CD4-positive, alpha-beta T cell treated with Interleukin-4 for 1 hour (primary cell): Measurements from ENCODE around the gene MOB4.
"Not testable (repeated sequence)": the region's sequence is repeated elsewhere in the genome, so short reads cannot be mapped to it uniquely, and the experiment has no call there.

ENCODE experiments used
- DNase-seq, 2 donors: peaks; one replicate each; pipeline ENCODE4 v3.0.0-alpha.2; 2020 to 2022

The MOB4 gene

GRCh38 chr2:197515315-197515738, 539 bp upstream of the MOB4 start:
- DNase-seq = no peak

DNA sequence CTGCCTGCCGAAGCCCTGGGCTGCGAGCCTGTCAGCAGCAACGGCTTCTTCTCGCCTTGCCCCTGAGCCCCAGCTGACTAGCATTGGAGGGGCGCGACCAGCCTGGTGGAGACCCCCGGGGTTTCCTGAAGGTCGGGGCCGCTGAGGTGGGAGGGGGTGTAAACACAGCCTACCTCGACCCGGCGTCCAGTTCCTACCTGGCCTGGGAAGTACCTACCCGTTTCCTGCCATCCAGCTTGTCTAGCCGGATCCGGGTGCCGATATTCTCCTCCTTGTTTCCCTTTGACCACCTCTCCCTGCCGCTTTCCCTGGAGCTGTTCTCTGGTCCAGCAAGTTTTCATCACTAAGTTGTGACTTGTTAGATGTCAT, 511 bp downstream of the MOB4 start:
- DNase-seq = peak; percentile 20 to 39

- DNase-seq = no peak
Measured at GRCh38 chr2:197517150-197517549, 1.3 kb downstream of the MOB4 start.

DNA sequence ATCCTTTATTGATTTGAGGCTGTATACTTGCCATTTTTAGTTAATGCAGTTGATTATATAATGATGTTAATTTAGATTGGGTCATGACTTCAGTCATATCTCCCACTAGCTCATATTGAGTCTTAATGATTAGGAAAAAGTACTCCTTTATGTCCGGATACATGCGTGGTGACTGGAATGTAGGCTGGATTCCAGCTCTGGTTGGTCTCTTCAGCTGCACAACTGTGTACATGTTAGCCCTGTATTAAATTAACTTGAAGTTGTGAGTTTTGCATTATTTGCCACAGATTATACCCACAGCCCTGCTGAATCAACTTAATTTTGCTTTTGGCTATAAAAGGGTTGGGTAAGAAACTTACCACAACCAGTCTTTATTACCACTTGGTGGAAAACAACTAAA, 22.5 kb downstream of the MOB4 start:
- DNase-seq = no peak

DNA sequence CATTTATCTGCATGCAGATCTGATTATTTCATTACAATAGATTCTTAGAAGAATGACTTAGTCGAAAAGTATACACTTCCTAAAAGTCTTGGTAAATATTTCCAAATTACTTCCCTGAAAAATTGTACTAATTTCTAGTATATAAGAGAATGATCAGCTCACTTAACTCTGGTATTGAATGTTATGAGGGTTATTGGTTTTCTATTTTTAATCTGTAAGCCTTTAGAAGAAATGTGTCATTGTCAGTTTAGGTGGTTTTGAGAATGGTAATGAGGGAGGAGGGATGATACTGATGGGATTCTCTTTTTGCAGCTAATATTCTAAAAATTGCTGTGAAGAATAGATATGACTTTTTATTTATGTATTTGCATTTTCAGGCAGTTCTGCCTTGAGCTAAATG, 23.9 kb downstream of the MOB4 start:
- no peak for DNase-seq

- DNase-seq = no peak
Measured at GRCh38 chr2:197543206-197543605, 27.3 kb downstream of the MOB4 start.

DNA sequence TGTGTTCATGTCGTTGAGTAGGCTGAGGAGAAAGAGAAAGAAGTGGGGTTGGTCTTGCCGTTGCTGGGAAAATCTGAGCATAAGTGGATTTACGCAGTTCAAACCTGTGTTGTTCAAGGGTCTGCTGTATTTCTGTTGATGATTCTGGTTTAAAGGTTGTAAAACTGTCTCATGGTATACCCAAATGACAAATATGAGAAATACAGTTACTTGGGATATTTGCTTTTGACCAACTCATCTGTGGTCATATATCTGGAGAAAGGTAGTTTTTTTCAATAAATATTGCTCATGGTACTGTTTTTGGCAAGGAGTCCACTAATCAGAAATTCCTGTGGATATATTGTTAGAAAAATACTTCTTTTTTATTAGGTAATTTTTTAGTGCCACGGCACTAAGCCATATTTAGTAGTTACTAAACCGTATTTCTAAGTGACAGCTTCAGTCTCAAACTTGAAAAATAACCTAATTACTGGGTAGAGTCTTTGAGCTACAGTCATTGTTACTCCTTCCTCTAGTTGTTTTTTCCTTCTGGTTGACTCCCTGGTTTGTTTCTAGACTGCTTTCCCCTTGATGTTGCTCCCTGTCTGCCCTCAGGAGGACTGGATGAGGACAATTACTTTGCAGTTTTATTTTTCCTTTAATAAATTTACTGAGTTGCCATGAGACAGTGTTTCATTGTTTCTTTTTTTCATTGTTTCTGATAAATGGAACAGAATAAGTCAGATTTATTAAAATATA, 31.5 kb downstream of the MOB4 start:
- no peak for DNase-seq

DNA sequence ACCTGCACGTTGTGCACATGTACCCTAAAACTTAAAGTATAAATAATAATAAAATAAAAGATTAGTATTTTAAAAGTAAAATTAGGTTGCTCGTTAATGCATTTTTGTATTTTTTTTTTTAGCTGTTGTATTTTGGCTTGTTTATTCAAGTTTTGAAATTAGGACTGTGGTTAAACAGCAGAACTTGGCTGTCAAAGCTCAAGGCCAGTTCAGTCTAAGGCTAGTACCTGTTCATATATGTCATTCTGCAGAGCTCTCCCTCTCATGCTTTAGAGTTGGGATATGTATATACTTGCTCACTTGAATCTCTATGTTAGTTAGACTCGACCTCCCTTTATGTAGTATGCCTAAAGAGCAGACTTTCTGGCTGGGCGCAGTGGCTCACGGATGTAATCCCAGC, 32.7 kb downstream of the MOB4 start:
- DNase-seq = no peak

DNA sequence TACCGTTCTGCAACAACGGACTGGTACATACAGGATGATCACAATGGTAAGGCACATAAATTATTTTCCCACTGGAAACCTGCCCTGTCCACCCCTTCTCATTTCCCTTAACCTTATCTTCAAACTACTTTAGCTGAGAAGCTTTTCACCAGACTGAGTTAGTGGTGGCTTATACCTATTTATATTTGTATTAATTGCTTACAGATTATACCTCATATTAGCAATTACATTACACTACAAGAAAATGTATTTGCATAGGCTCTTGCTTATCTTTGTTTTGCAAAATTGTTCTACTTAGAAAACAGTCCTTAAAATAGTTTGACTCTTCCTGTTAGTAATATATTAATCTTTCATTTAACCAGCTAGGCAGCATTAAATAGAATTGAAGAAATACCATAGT, 35.4 kb downstream of the MOB4 start:
- DNase-seq = not testable (repeated sequence)

- no peak for DNase-seq
Measured at GRCh38 chr2:197555467-197555866, 39.6 kb downstream of the MOB4 start.

DNA sequence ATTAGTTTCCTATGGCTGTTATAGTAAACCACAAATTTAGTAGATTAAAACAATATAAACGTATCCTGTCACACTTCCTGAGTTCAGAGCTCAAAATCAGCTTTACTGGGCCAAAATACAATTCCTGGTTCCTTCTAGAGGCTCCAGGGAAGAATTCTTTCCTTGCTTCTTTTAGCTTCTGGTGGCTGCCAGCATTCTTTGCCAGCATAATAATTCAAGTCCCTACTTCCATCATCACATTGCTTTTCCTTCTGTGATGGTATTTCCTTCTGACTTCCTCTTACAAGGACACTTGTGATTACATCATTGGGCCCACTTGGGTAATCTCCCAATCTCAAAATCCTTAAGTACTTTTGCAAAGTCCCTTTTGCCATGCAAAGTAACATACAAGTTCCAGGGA, 40.6 kb downstream of the MOB4 start:
- DNase-seq = no peak

- DNase-seq = no peak
Measured at GRCh38 chr2:197558393-197558792, 42.5 kb downstream of the MOB4 start.

- no peak for DNase-seq
Measured at GRCh38 chr2:197559681-197560080, 43.8 kb downstream of the MOB4 start.

- no peak for DNase-seq
Measured at GRCh38 chr2:197560146-197560665, 44.3 kb downstream of the MOB4 start.

DNA sequence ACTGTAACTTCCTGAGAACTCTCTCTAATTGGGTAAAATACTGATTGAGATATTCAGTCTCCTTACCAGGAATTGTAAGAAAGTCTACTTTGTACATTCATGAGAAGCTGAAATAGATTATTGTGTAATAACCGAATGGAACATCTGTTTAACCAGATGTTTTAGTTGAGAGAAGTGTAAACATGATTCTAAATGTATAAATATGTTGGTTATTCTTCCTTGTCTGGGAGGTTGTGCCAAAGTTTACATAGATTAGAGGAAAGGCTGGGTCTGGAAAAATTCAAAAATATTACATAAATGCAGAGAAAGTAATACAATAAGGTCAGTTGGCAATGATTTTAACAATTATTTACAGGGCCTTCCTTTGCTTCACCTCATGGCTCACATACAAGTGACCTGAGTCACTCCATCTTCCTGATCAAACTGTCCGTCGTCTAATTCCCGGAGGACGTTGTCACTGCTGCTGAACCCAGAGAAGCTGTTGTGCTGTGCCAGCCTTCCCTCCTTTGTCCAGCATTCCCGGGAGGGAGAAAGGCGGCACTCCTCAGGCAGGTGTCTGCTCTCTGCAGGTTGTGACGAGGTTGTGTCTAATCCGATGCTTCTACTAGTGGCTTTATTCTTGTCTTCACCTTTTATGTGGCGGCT, 55.9 kb downstream of the MOB4 start:
- no peak for DNase-seq

DNA sequence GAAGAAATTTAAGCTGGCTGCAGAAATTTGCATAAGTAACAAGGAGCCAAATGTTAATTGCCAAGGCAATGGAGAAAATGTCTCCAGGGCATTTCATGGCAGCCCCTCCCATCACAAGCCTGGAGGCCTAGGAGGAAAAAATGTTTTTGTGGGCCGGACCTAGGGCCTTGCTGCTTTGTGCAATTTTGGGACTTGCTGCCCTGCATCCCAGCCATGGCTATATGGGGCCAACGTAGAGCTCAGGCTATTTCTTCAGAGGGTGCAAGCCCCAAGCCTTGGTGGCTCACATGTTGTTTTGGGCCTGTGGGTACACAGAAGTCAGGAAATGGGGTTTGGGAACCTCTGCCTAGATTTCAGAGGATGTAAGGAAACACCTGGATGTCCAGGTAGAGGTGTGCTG, 57.7 kb downstream of the MOB4 start:
- DNase-seq = no peak

GRCh38 chr2:197575987-197576386, 60.1 kb downstream of the MOB4 start:
- no peak for DNase-seq

DNA sequence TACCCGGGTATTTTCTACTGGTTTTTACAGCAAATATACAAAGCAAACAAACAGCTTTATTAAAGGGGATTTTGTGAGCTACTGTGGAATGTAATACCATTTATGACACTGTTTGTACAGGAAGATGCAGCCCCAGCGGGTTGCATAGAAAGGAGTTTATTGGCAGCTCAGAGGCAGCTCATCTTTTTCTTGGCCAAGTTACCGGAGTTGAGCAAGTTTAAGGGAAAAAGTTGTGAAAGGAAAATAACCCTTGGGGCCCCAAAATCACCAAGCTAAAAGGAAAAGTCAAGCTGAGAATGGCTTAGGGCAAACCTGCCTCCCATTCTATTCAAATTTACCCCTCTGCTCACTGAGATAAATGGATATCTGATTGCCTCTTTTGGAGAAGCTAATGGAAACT, 60.8 kb downstream of the MOB4 start:
- no peak for DNase-seq

DNA sequence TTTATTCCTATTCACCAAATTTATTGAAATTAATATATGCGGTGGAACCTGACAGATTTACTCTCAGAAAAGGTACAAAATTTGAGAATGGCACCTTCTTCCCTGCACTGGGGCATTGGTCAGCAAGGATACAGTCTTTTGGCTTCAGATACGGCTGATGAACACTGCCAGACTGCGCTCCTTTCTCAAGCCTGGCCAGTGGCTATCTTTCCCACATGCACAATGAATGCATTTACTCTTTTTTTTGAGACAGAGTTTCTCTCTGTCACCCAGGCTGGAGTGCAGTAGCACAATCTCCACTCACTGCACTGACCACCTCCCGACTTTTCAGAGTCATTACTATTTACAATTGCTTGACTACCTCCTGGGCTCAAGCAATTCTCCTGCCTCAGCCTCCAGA, 61.6 kb downstream of the MOB4 start:
- no peak for DNase-seq

DNA sequence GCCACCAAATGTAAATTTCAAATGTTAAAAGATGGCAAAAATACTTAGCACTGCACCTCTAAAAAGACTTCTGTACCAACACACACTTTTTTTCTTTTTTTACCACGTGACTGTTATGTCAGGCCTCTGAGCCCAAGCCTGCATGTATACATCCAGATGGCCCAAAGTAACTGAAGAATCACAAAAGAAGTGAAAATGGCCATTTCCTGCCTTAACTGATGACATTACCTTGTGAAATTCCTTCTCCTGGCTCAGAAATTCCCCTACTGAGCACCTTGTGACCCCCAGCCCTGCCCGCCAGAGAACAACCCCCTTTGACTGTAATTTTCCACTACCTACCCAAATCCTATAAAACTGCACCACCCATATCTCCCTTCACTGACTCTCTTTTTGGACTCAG, 62.4 kb downstream of the MOB4 start:
- DNase-seq = not testable (repeated sequence)

GRCh38 chr2:197580166-197580565, 64.3 kb downstream of the MOB4 start:
- not testable (repeated sequence) for DNase-seq

DNA sequence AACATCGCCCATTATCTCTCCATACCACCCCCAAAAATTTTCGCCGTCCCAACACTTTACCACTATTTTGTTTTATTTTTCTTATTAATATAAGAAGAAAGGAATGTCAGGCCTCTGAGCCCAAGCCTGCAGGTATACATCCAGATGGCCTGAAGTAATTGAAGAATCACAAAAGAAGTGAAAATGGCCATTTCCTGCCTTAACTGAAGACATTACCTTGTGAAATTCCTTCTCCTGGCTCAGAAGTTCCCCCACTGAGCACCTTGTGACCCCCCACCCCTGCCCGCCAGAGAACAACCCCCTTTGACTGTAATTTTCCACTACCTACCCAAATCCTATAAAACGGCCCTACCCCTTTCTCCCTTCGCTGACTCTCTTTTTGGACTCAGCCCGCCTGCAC, 71.4 kb downstream of the MOB4 start:
- DNase-seq = not testable (repeated sequence)

DNA sequence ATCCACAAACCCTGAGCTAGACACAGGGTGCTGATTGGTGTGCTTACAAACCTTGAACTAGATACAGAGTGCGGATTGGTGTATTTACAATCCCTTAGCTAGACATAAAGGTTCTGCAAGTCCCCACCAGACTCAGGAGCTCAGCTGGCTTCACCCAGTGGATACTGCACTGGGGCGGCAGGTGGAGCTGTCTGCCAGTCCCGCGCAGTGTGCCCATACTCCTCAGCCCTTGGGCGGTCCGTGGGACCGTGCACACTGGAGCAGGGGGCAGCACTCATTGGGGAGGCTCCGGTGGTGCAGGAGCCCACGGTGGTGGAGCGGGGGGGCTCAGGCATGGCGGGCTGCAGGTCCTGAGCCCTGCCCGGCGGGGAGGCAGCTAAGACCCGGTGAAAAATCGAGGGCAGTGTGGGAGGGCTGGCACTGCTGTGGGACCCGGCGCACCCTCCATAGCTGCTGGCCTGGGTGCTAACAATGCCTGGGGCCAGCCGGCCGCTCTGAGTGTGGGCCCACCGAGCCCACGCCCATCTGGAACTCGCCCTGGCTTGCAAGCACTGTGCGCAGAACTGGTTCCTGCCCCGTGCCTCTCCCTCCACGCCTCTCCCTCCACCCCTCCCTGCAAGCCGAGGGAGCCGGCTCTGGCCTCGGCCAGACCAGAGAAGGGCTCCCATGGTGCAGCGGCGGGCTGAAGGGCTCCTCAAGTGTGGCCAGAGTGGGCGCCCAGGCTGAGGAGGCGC, 75.6 kb downstream of the MOB4 start:
- DNase-seq = no peak

GRCh38 chr2:197596766-197597165, 80.9 kb downstream of the MOB4 start:
- no peak for DNase-seq
